ENCODE results near the gene TAX1BP3.

GRCh38 chr17:3660311-3660891, 8.0 kb downstream of the TAX1BP3 start:
- TF ChIP-seq CTCF (conservative IDR thresholded peaks at IDR 0.05; ENCODE audit: low read length) (no peak), EZH2phosphoT487 (IDR thresholded peaks at IDR 0.05; ENCODE audit: borderline replicate concordance) (no peak)

Data from Loucy (cell line).